NCI-H748 (cell line): ENCODE measurements around the gene DOCK3.

Experiments used
- DNase-seq: peaks from one replicate; lab custom pipeline; 2025; ENCODE audit not compliant: unreplicated experiment; lab: John Stamatoyannopoulos, UW

DOCK3 gene

GRCh38 chr3:50674349-50675178 lies at the start of gene DOCK3:
DOCK3 (plus strand) TSS chr3:50674927; CDS start chr3:50675264, 337 bp downstream.
- DNase-seq, result peak; percentile 68

- DNase-seq, result no peak
These were observed 49.2 kb upstream of the DOCK3 start for GRCh38 chr3:50625231-50626182.

GRCh38 chr3:50626401-50626800 lies 48.3 kb upstream of the DOCK3 start:
- DNase-seq, result no peak

- DNase-seq, result peak; percentile 7
These were observed 47.2 kb upstream of the DOCK3 start for GRCh38 chr3:50627407-50628051.

GRCh38 chr3:50628601-50629000 lies 46.1 kb upstream of the DOCK3 start:
- no peak for DNase-seq

- DNase-seq, result peak; percentile 45
These were observed 44.3 kb upstream of the DOCK3 start for GRCh38 chr3:50630394-50630793.

GRCh38 chr3:50630877-50631276 lies 43.9 kb upstream of the DOCK3 start:
- DNase-seq, result peak; percentile 82

- DNase-seq, result no peak
These were observed 42.3 kb upstream of the DOCK3 start for GRCh38 chr3:50632450-50632849.

GRCh38 chr3:50633230-50633790 lies 41.4 kb upstream of the DOCK3 start:
- no peak for DNase-seq

GRCh38 chr3:50635066-50635465 lies 39.7 kb upstream of the DOCK3 start:
- no peak for DNase-seq

- no peak for DNase-seq
These were observed 37.7 kb upstream of the DOCK3 start for GRCh38 chr3:50637011-50637410.

- no peak for DNase-seq
These were observed 36.8 kb upstream of the DOCK3 start for GRCh38 chr3:50637945-50638344.

GRCh38 chr3:50639055-50639494 lies 35.7 kb upstream of the DOCK3 start:
- DNase-seq, result no peak

GRCh38 chr3:50642382-50642781 lies 32.3 kb upstream of the DOCK3 start:
- DNase-seq, result no peak

- no peak for DNase-seq
These were observed 30.2 kb upstream of the DOCK3 start for GRCh38 chr3:50644561-50644960.

- no peak for DNase-seq
These were observed 29.3 kb upstream of the DOCK3 start for GRCh38 chr3:50645378-50645777.

- DNase-seq, result peak; percentile 3
These were observed 26.4 kb upstream of the DOCK3 start for GRCh38 chr3:50648313-50648712.

- DNase-seq, result no peak
These were observed 25.8 kb upstream of the DOCK3 start for GRCh38 chr3:50648944-50649343.

GRCh38 chr3:50649451-50649931 lies 25.2 kb upstream of the DOCK3 start:
- DNase-seq, result no peak

GRCh38 chr3:50650018-50650417 lies 24.7 kb upstream of the DOCK3 start:
- no peak for DNase-seq

- no peak for DNase-seq
These were observed 23.3 kb upstream of the DOCK3 start for GRCh38 chr3:50651445-50651844.
